Breast epithelium (tissue), 3 donors: ENCODE data around the gene HIGD1A.

Experiments used
- CTCF ChIP-seq, 3 donors: fragments of 450-650 bp; IDR thresholded peaks; one replicate each; pipeline ENCODE4 v1.5.1; 2016 to 2017; ENCODE audit warnings: antibody characterized with exemption in 3 of 3, mild to moderate bottlenecking in 3 of 3, moderate library complexity in 3 of 3
- POLR2A ChIP-seq: fragments of 450-650 bp; IDR thresholded peaks from one replicate; pipeline ENCODE4 v1.6.1; 2016; ENCODE audit warnings: antibody characterized with exemption, mild to moderate bottlenecking, moderate library complexity
- POLR2AphosphoS5 ChIP-seq, 3 donors: sonication (generic); formaldehyde crosslinking; IDR thresholded peaks; one replicate each; pipeline ENCODE4 v1.6.1; 2017; ENCODE audit warnings: antibody characterized with exemption in 3 of 3

DNA sequence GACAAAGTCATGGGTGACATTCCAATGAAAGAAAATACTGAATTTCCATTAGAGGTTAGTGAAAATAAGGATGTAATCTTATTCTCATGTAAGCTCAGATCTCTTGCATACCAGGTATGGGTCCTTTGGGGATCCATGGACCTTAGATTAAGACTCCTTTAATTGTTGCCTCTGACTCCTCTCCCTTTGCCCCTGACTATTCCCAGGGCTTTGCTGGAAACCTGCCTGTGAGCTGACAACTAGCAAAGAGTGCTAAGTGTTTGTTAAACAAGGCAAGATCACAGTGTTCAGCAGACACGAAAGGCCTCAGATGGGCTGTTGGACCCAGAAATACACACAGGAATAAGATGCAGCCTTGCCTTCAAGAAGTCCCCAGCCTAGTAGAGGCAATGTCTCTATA is 37.0 kb upstream of the HIGD1A start:
- TF ChIP-seq CTCF (IDR thresholded peaks at IDR 0.05) = no peak
- TF ChIP-seq POLR2A = no peak
- no peak for TF ChIP-seq POLR2AphosphoS5 (IDR thresholded peaks at IDR 0.05)
